Measurements from ENCODE around the gene IMPACT. TPM values are rescaled to one million over a fixed set of nuclear protein-coding genes. Genes with fewer than 3 reads are reported as not detected.

Gene IMPACT
- total RNA-seq, 1 experiment from 2014 or later: 36.2 TPM

GRCh38 chr18:24396082-24396633 lies 30.3 kb upstream of the IMPACT start (continued):
- no peak for TF ChIP-seq POLR2AphosphoS5 (IDR thresholded peaks at IDR 0.05; ENCODE audit: low read depth, low read length)

GRCh38 chr18:24397131-24397693 lies 29.3 kb upstream of the IMPACT start:
- DNase-seq (ENCODE audit: low read depth, low spot score) (peak; percentile 38), ATAC-seq (peak; percentile 74)
- in situ Hi-C loops (cut with HindIII; ENCODE audit: low pct_unique_long_range_greater_than_20kb, low sequenced_read_pairs) (no loop called here), intact Hi-C loops (cut with micrococcal nuclease; ENCODE audit: unreplicated experiment) (no loop called here)
- ChIA-PET CTCF (no interaction called here), POLR2A (interaction anchor here (1.4 kb wide), 1 partner anchor 72 kb away, joined by 5 read pairs; no protein-coding TSS in a partner anchor)
- H3K27ac ChIP-seq (ENCODE audit: low read length): peak overlapping the region; percentile 87
- TF ChIP-seq SIN3A (IDR thresholded peaks at IDR 0.05; ENCODE audit: borderline replicate concordance, insufficient read depth, low read depth, low read length) (no peak), POLR2AphosphoS5 (IDR thresholded peaks at IDR 0.05; ENCODE audit: low read depth, low read length) (no peak)
- no peaks in the 10 kb centered on the region for H3K9me3 ChIP-seq (ENCODE audit: control insufficient read depth, insufficient read depth, low read depth, low read length)
- no peaks in the 10 kb centered on the region for H3K36me3 ChIP-seq (ENCODE audit: control insufficient read depth, insufficient read depth, low read length)
- H3K4me1 ChIP-seq (ENCODE audit: control insufficient read depth, insufficient read depth, low read length): peaks cover 15% of the 10 kb centered on the region
- BruUV-seq (replicated peaks): no TSS peak
- H3K4me3 ChIP-seq (ENCODE audit: low read depth in 2 of 2, low read length in 2 of 2): peak overlapping the region; percentile 74 to 79
- H3K27me3 ChIP-seq (ENCODE audit: control insufficient read depth, insufficient read depth, low read length): no peaks in the 10 kb centered on the region

- peak within 1 kb of the TSS; percentile 87 for H3K27ac ChIP-seq (ENCODE audit: low read length)
- H3K4me1 ChIP-seq (ENCODE audit: control insufficient read depth, insufficient read depth, low read length): peaks cover 15% of the 10 kb centered on the region
- DNase-seq (ENCODE audit: low read depth, low spot score) (peak; percentile 39), ATAC-seq (peak; percentile 97)
- in situ Hi-C loops (cut with HindIII; ENCODE audit: low pct_unique_long_range_greater_than_20kb, low sequenced_read_pairs) (no loop called here), intact Hi-C loops (cut with micrococcal nuclease; ENCODE audit: unreplicated experiment) (no loop called here)
- H3K4me3 ChIP-seq (ENCODE audit: low read depth in 2 of 2, low read length in 2 of 2): peak within 1 kb of the TSS; percentile 74 to 79
- ChIA-PET CTCF (no interaction called here), POLR2A (interaction anchor here (0.6 to 1.4 kb wide), 4 partner anchors 73 to 1861 kb away, joined by 3 to 13 read pairs (median 8); no protein-coding TSS in a partner anchor)
- no peaks in the 10 kb centered on the region for H3K27me3 ChIP-seq (ENCODE audit: control insufficient read depth, insufficient read depth, low read length)
- TF ChIP-seq REST (IDR thresholded peaks at IDR 0.05; ENCODE audit: insufficient read depth in 1 of 2, low read depth in 2 of 2, low read length in 1 of 2): no peak
- peak; percentile 81 for TF ChIP-seq POLR2AphosphoS5 (IDR thresholded peaks at IDR 0.05; ENCODE audit: low read depth, low read length)
- peak; percentile 41; the same call in 1 of the 2 replicates for TF ChIP-seq SIN3A (IDR thresholded peaks at IDR 0.05; ENCODE audit: borderline replicate concordance, insufficient read depth, low read depth, low read length)
- TF ChIP-seq CTCF (IDR thresholded peaks at IDR 0.05): no peak
- no TSS peak for BruUV-seq (replicated peaks)
- H3K9me3 ChIP-seq (ENCODE audit: control insufficient read depth, insufficient read depth, low read depth, low read length): no peaks in the 10 kb centered on the region
- H3K36me3 ChIP-seq (ENCODE audit: control insufficient read depth, insufficient read depth, low read length): no peaks in the 10 kb centered on the region
These were observed 28.6 kb upstream of the IMPACT start, which contains the start of gene OSBPL1A for GRCh38 chr18:24397694-24398368. Gene OSBPL1A (minus strand): TSS chr18:24397824. CDS start chr18:24377533, 20,291 bp downstream.

Data from Panc1 (cell line).